Measurements from ENCODE around the gene BANF2. TPM values are rescaled to one million over a fixed set of nuclear protein-coding genes. Genes with fewer than 3 reads are reported as not detected.

The BANF2 gene
- total and polyA plus RNA-seq, 2 experiments from 2014 or later = not detected

GRCh38 chr20:17765584-17765983 lies 65.8 kb downstream of the BANF2 start:
- H3K27me3 ChIP-seq (ENCODE audit: insufficient read depth) = no peaks in the 10 kb centered on the region
- no peaks in the 10 kb centered on the region for H4K20me1 ChIP-seq (replicated peaks; ENCODE audit: insufficient read depth)
- H3K4me3 Mint-ChIP-seq = no peak overlapping the region
- H3K36me3 ChIP-seq (ENCODE audit: insufficient read depth) = no peaks in the 10 kb centered on the region
- no peak for DNase-seq (ENCODE audit: low spot score)
- H3F3A ChIP-seq (replicated peaks; ENCODE audit: low read depth) = no peaks in the 10 kb centered on the region
- no peak overlapping the region for H3K4me3 ChIP-seq
- H3K36me3 Mint-ChIP-seq (ENCODE audit: low read depth) = no peaks in the 10 kb centered on the region; the same call in 2 of the 3 replicates
- no peaks in the 10 kb centered on the region; the same call in 2 of the 3 replicates for H3K9me3 Mint-ChIP-seq
- no peaks in the 10 kb centered on the region for H3K9me2 ChIP-seq (ENCODE audit: insufficient read depth)
- TF ChIP-seq ZNF114 (CRISPR knock-in tag; IDR thresholded peaks at IDR 0.05) = no peak
- no peak overlapping the region for H3K27ac Mint-ChIP-seq
- peaks cover 7% of the 10 kb centered on the region for H3K27me3 Mint-ChIP-seq (ENCODE audit: insufficient read depth, low read depth, poor library complexity)
- H2AFZ ChIP-seq = no peak overlapping the region
- no peaks in the 10 kb centered on the region for H3K79me2 ChIP-seq (replicated peaks; ENCODE audit: insufficient read depth)
- no peak overlapping the region for H3K27ac ChIP-seq (ENCODE audit: low read depth)
- ATAC-seq = no peak
- no peak overlapping the region for H3K4me2 ChIP-seq
- peaks cover 17% of the 10 kb centered on the region for H3K4me1 ChIP-seq (ENCODE audit: insufficient read depth)
- peaks cover 16% of the 10 kb centered on the region for H3K4me1 Mint-ChIP-seq

DNA sequence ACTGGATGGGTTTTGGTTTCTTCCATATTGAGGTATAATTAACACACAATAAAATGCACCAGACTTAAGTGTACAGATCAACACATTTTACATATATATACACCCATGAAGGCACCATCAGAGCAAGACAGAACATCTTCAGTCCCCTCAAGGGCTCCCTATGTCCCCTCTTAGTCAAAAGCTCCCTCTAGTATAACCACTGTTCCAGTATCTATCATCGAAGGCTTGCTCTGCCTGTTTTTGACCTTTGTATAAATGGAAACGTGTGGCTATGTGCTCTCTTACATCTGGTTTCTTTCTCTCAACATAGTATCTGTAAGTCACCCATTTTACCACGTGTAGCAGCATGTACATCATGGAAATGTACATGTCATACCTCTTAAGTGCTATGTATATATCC lies 66.5 kb downstream of the BANF2 start:
- no peak overlapping the region for H3K4me3 Mint-ChIP-seq
- no peak overlapping the region for H2AFZ ChIP-seq
- no peaks in the 10 kb centered on the region for H3K9me2 ChIP-seq (ENCODE audit: insufficient read depth)
- DNase-seq (ENCODE audit: low spot score) = no peak
- H3K4me2 ChIP-seq = no peak overlapping the region
- no peak overlapping the region for H3K27ac Mint-ChIP-seq
- H3K4me3 ChIP-seq = no peak overlapping the region
- no peaks in the 10 kb centered on the region for H3K79me2 ChIP-seq (replicated peaks; ENCODE audit: insufficient read depth)
- no peaks in the 10 kb centered on the region for H3F3A ChIP-seq (replicated peaks; ENCODE audit: low read depth)
- ATAC-seq = no peak
- no peaks in the 10 kb centered on the region for H4K20me1 ChIP-seq (replicated peaks; ENCODE audit: insufficient read depth)
- no peaks in the 10 kb centered on the region for H3K27me3 ChIP-seq (ENCODE audit: insufficient read depth)
- no peaks in the 10 kb centered on the region; the same call in 2 of the 3 replicates for H3K9me3 Mint-ChIP-seq
- TF ChIP-seq ETS1 (IDR thresholded peaks at IDR 0.05) (no peak), ZNF114 (CRISPR knock-in tag; IDR thresholded peaks at IDR 0.05) (no peak), EZH2 (IDR thresholded peaks at IDR 0.05; ENCODE audit: low read depth, unreplicated experiment) (no peak), JUNB (IDR thresholded peaks at IDR 0.05; ENCODE audit: unreplicated experiment) (no peak), EZH2phosphoT487 (IDR thresholded peaks at IDR 0.05; ENCODE audit: unreplicated experiment) (no peak), CREB1 (CRISPR knock-in tag; IDR thresholded peaks at IDR 0.05; ENCODE audit: low read depth) (no peak)
- H3K36me3 ChIP-seq (ENCODE audit: insufficient read depth) = no peaks in the 10 kb centered on the region
- no peaks in the 10 kb centered on the region; the same call in 2 of the 3 replicates for H3K36me3 Mint-ChIP-seq (ENCODE audit: low read depth)
- peaks cover 19% of the 10 kb centered on the region for H3K4me1 Mint-ChIP-seq
- H3K4me1 ChIP-seq (ENCODE audit: insufficient read depth) = peaks cover 18% of the 10 kb centered on the region
- H3K27ac ChIP-seq (ENCODE audit: low read depth) = no peak overlapping the region
- H3K27me3 Mint-ChIP-seq (ENCODE audit: insufficient read depth, low read depth, poor library complexity) = peaks cover 7% of the 10 kb centered on the region

DNA sequence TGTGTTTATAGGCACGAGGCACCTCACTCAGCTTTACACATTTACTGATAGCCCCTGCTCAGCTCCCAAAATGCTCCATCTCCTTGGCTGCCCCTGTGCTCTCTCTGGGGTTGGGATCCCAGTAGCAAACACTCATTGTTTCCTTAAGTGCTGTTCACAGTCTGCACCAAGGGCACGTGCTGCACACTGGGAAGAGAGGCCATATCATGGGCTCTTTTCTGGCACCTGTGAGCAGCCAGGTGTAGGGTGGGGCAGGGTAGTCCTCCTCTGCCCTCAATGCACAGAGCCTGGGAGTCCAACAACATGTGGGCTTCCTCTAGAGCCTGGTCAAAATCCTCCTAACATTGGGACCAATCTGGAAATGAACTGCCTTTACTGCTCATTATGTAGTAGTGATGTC lies 67.9 kb downstream of the BANF2 start:
- Mint-ChIP-seq H3K36me3 (ENCODE audit: low read depth) (no peaks in the 10 kb centered on the region; the same call in 2 of the 3 replicates), H3K27me3 (ENCODE audit: insufficient read depth, low read depth, poor library complexity) (peaks cover 7% of the 10 kb centered on the region), H3K27ac (no peak overlapping the region), H3K4me1 (peaks cover 24% of the 10 kb centered on the region), H3K9me3 (no peaks in the 10 kb centered on the region), H3K4me3 (no peak overlapping the region)
- H3K27ac ChIP-seq (ENCODE audit: low read depth) = no peak overlapping the region
- H3K27me3 ChIP-seq (ENCODE audit: insufficient read depth) = no peaks in the 10 kb centered on the region
- H3K4me2 ChIP-seq = no peak overlapping the region
- no peaks in the 10 kb centered on the region for H3K79me2 ChIP-seq (replicated peaks; ENCODE audit: insufficient read depth)
- H2AFZ ChIP-seq = no peak overlapping the region
- no peak for ATAC-seq
- H4K20me1 ChIP-seq (replicated peaks; ENCODE audit: insufficient read depth) = no peaks in the 10 kb centered on the region
- no peaks in the 10 kb centered on the region for H3K36me3 ChIP-seq (ENCODE audit: insufficient read depth)
- H3K4me3 ChIP-seq = no peak overlapping the region
- H3K9me2 ChIP-seq (ENCODE audit: insufficient read depth) = no peaks in the 10 kb centered on the region
- peaks cover 19% of the 10 kb centered on the region for H3K4me1 ChIP-seq (ENCODE audit: insufficient read depth)
- TF ChIP-seq ETS1 (IDR thresholded peaks at IDR 0.05) (no peak), EZH2 (IDR thresholded peaks at IDR 0.05; ENCODE audit: low read depth, unreplicated experiment) (no peak), POLR2AphosphoS5 (IDR thresholded peaks at IDR 0.05; ENCODE audit: low read depth) (no peak), JUNB (IDR thresholded peaks at IDR 0.05; ENCODE audit: unreplicated experiment) (no peak)
- TF ChIP-seq, protein P1, sequence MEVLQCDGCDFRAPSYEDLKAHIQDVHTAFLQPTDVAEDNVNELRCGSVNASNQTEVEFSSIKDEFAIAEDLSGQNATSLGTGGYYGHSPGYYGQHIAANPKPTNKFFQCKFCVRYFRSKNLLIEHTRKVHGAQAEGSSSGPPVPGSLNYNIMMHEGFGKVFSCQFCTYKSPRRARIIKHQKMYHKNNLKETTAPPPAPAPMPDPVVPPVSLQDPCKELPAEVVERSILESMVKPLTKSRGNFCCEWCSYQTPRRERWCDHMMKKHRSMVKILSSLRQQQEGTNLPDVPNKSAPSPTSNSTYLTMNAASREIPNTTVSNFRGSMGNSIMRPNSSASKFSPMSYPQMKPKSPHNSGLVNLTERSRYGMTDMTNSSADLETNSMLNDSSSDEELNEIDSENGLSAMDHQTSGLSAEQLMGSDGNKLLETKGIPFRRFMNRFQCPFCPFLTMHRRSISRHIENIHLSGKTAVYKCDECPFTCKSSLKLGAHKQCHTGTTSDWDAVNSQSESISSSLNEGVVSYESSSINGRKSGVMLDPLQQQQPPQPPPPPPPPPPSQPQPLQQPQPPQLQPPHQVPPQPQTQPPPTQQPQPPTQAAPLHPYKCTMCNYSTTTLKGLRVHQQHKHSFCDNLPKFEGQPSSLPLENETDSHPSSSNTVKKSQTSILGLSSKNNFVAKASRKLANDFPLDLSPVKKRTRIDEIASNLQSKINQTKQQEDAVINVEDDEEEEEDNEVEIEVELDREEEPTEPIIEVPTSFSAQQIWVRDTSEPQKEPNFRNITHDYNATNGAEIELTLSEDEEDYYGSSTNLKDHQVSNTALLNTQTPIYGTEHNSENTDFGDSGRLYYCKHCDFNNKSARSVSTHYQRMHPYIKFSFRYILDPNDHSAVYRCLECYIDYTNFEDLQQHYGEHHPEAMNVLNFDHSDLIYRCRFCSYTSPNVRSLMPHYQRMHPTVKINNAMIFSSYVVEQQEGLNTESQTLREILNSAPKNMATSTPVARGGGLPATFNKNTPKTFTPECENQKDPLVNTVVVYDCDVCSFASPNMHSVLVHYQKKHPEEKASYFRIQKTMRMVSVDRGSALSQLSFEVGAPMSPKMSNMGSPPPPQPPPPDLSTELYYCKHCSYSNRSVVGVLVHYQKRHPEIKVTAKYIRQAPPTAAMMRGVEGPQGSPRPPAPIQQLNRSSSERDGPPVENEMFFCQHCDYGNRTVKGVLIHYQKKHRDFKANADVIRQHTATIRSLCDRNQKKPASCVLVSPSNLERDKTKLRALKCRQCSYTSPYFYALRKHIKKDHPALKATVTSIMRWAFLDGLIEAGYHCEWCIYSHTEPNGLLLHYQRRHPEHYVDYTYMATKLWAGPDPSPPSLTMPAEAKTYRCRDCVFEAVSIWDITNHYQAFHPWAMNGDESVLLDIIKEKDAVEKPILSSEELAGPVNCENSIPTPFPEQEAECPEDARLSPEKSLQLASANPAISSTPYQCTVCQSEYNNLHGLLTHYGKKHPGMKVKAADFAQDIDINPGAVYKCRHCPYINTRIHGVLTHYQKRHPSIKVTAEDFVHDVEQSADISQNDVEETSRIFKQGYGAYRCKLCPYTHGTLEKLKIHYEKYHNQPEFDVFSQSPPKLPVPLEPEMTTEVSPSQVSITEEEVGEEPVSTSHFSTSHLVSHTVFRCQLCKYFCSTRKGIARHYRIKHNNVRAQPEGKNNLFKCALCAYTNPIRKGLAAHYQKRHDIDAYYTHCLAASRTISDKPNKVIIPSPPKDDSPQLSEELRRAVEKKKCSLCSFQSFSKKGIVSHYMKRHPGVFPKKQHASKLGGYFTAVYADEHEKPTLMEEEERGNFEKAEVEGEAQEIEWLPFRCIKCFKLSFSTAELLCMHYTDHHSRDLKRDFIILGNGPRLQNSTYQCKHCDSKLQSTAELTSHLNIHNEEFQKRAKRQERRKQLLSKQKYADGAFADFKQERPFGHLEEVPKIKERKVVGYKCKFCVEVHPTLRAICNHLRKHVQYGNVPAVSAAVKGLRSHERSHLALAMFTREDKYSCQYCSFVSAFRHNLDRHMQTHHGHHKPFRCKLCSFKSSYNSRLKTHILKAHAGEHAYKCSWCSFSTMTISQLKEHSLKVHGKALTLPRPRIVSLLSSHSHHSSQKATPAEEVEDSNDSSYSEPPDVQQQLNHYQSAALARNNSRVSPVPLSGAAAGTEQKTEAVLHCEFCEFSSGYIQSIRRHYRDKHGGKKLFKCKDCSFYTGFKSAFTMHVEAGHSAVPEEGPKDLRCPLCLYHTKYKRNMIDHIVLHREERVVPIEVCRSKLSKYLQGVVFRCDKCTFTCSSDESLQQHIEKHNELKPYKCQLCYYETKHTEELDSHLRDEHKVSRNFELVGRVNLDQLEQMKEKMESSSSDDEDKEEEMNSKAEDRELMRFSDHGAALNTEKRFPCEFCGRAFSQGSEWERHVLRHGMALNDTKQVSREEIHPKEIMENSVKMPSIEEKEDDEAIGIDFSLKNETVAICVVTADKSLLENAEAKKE (CRISPR knock-in tag; IDR thresholded peaks at IDR 0.05) = no peak
- no peaks in the 10 kb centered on the region for H3F3A ChIP-seq (replicated peaks; ENCODE audit: low read depth)
- no peak for DNase-seq (ENCODE audit: low spot score)
